SK-N-SH treated with all-trans-retinoic acid at 6 μM for 48 hours (cell line): ENCODE data around the gene FGGY.

Experiments used
- CREB5 ChIP-seq: fragments of 250-450 bp; sonication (Bioruptor Pico); IDR thresholded peaks from 2 replicates; pipeline ENCODE4 v1.5.1; 2020; ENCODE audit warnings: low read depth, mild to moderate bottlenecking, moderate library complexity
- PATZ1 ChIP-seq: fragments of 250-450 bp; sonication (Bioruptor Pico); IDR thresholded peaks from 2 replicates; pipeline ENCODE4 v1.8.0; 2020; ENCODE audit warnings: mild to moderate bottlenecking, moderate library complexity, borderline replicate concordance
- SNAI2 ChIP-seq: fragments of 250-450 bp; sonication (Bioruptor Pico); IDR thresholded peaks from 2 replicates; pipeline ENCODE4 v1.5.0; 2020; ENCODE audit warnings: mild to moderate bottlenecking, moderate library complexity
- TOX ChIP-seq: fragments of 250-450 bp; sonication (Bioruptor Pico); IDR thresholded peaks from 2 replicates; pipeline ENCODE4 v1.8.0; 2021; ENCODE audit warnings: mild to moderate bottlenecking, moderate library complexity, borderline replicate concordance
- ZFP30 ChIP-seq: fragments of 450-650 bp; formaldehyde crosslinking; IDR thresholded peaks from 2 replicates; pipeline ENCODE4 v1.5.0; 2022; ENCODE audit warnings: mild to moderate bottlenecking, moderate library complexity
- ZNF70 ChIP-seq: fragments of 450-650 bp; formaldehyde crosslinking; IDR thresholded peaks from 2 replicates; pipeline ENCODE4 v1.5.0; 2020; ENCODE audit warnings: mild to moderate bottlenecking, moderate library complexity
- ZNF8 ChIP-seq: fragments of 450-650 bp; formaldehyde crosslinking; IDR thresholded peaks from 2 replicates; pipeline ENCODE4 v1.5.0; 2020; ENCODE audit warnings: mild to moderate bottlenecking, moderate library complexity

GRCh38 chr1:59457786-59458185 lies 160.9 kb downstream of the FGGY start:
- TF ChIP-seq TOX (CRISPR knock-in tag) (no peak), ZFP30 (CRISPR knock-in tag) (no peak), SNAI2 (CRISPR knock-in tag) (no peak), ZNF70 (CRISPR knock-in tag) (no peak), PATZ1 (CRISPR knock-in tag) (no peak), CREB5 (CRISPR knock-in tag) (no peak), ZNF8 (CRISPR knock-in tag) (no peak)
